H1 (cell line): ENCODE data around the gene NT5C3B. TPM values are rescaled to one million over a fixed set of nuclear protein-coding genes. Genes with fewer than 3 reads are reported as not detected.

ENCODE experiments used
- CTCF ChIA-PET: fragments of 300-600 bp; sonication (Branson Sonifier 250); formaldehyde crosslinking; loops from one replicate; lab custom pipeline; 2021; ENCODE audit not compliant: partially characterized antibody; lab: Charles Lee
- POLR2A ChIA-PET: fragments of 300-600 bp; sonication (Branson Sonifier 250); formaldehyde crosslinking; loops from one replicate; lab custom pipeline; 2021; ENCODE audit warnings: inconsistent platforms; ENCODE audit not compliant: partially characterized antibody; lab: Charles Lee
- DNase-seq, 2 experiments: peaks; one replicate each; pipeline versions ENCODE4 v3.0.0 to v3.0.0-alpha.2; 2010 to 2022; ENCODE audit warnings: low spot score in 2 of 2, low read depth in 1 of 2, mixed read lengths in 1 of 2
- FAIRE-seq: peaks from 2 replicates; lab custom pipeline; 2011; peaks lifted over from hg19 to GRCh38; lab: Jason Lieb, UNC
- H2AFZ ChIP-seq: 2 replicates; pipeline ENCODE4 v1.8.1; 2012; ENCODE audit warnings: low read length, inconsistent platforms
- H2AK5ac ChIP-seq: 2 replicates; pipeline ENCODE4 v1.6.1; 2013; ENCODE audit warnings: low read depth, low read length
- H2BK120ac ChIP-seq: replicated peaks from 2 replicates; pipeline ENCODE3; 2013; ENCODE audit warnings: low read depth, low read length, inconsistent platforms
- H2BK12ac ChIP-seq: 2 replicates; pipeline ENCODE4 v1.6.1; 2013; ENCODE audit warnings: low read depth, low read length
- H2BK15ac ChIP-seq: 2 replicates; pipeline ENCODE4 v1.6.1; 2013; ENCODE audit warnings: low read length
- H2BK20ac ChIP-seq: 2 replicates; pipeline ENCODE4 v1.6.1; 2013; ENCODE audit warnings: low read length
- H2BK5ac ChIP-seq: 2 replicates; pipeline ENCODE4 v1.6.1; 2013; ENCODE audit warnings: low read depth, low read length
- H3K14ac ChIP-seq: 2 replicates; pipeline ENCODE4 v1.6.1; 2013; ENCODE audit warnings: inconsistent platforms; ENCODE audit not compliant: insufficient read length
- H3K18ac ChIP-seq: 2 replicates; pipeline ENCODE4 v1.6.1; 2013; ENCODE audit warnings: low read length; ENCODE audit errors: extremely low read depth
- H3K23ac ChIP-seq: 2 replicates; pipeline ENCODE4 v1.6.1; 2013; ENCODE audit warnings: inconsistent platforms; ENCODE audit not compliant: insufficient read length
- H3K23me2 ChIP-seq: 2 replicates; pipeline ENCODE4 v1.6.1; 2013; ENCODE audit warnings: low read depth, low read length
- H3K27ac ChIP-seq: 2 replicates; pipeline ENCODE4 v1.6.1; 2011; ENCODE audit warnings: low read depth, low read length, inconsistent platforms
- H3K27me3 ChIP-seq, 4 experiments: replicated peaks in 1 of 4; 1 replicate in 1 of 4; 2 replicates in 3 of 4; pipeline versions ENCODE4 v1.6.1 to v1.8.1; 2011 to 2013; ENCODE audit warnings: low read length in 3 of 4, mild to moderate bottlenecking in 3 of 4, inconsistent platforms in 2 of 4, mixed read lengths in 2 of 4, moderate library complexity in 1 of 4; ENCODE audit not compliant: control insufficient read depth in 3 of 4, insufficient read depth in 3 of 4; ENCODE audit errors: extremely low read depth in 1 of 4
- H3K36me3 ChIP-seq, 4 experiments: 2 replicates each; pipeline versions ENCODE4 v1.6.1 to v1.8.1; 2011 to 2013; ENCODE audit warnings: mild to moderate bottlenecking in 4 of 4, low read length in 3 of 4, moderate library complexity in 2 of 4, control low read depth in 1 of 4, inconsistent platforms in 1 of 4; ENCODE audit not compliant: insufficient read depth in 4 of 4, control insufficient read depth in 2 of 4
- H3K4ac ChIP-seq: replicated peaks from 2 replicates; pipeline ENCODE3; 2013; ENCODE audit warnings: low read length, low read depth, mixed read lengths, inconsistent platforms; ENCODE audit not compliant: insufficient read length
- H3K4me1 ChIP-seq, 4 experiments: replicated peaks in 1 of 4; 1 replicate in 1 of 4; 2 replicates in 3 of 4; pipeline versions ENCODE4 v1.6.1 to v1.8.1; 2011 to 2013; ENCODE audit warnings: low read length in 3 of 4, inconsistent platforms in 2 of 4, mixed read lengths in 1 of 4; ENCODE audit not compliant: insufficient read depth in 4 of 4, control insufficient read depth in 3 of 4
- H3K4me2 ChIP-seq, 2 experiments: 2 replicates each; pipeline versions ENCODE4 v1.6.1 to v1.8.1; 2011 to 2013; ENCODE audit warnings: low read depth in 2 of 2, low read length in 2 of 2, control low read depth in 1 of 2, inconsistent platforms in 1 of 2, mild to moderate bottlenecking in 1 of 2; ENCODE audit not compliant: insufficient read depth in 1 of 2
- H3K4me3 ChIP-seq, 4 experiments: fragments of 200-600, 300-600 bp in 1 of 4; sonication (generic), shearing (Covaris generic), sonication (Bioruptor Twin) in 1 of 4; 2 replicates each; pipeline versions ENCODE4 v1.5.1 to v1.8.1; 2011 to 2016; ENCODE audit warnings: low read length in 4 of 4, low read depth in 3 of 4, control low read depth in 2 of 4, inconsistent platforms in 2 of 4, mild to moderate bottlenecking in 2 of 4, mixed read lengths in 1 of 4, moderate library complexity in 1 of 4; ENCODE audit not compliant: insufficient read depth in 2 of 4; ENCODE audit errors: extremely low read depth in 1 of 4
- H3K56ac ChIP-seq: replicated peaks from 2 replicates; pipeline ENCODE3; 2013; ENCODE audit warnings: low read depth, mild to moderate bottlenecking, mixed read lengths, low read length, inconsistent platforms; ENCODE audit not compliant: insufficient read length
- H3K79me1 ChIP-seq: 2 replicates; pipeline ENCODE4 v1.6.1; 2013; ENCODE audit warnings: low read depth, low read length, control low read depth
- H3K79me2 ChIP-seq, 2 experiments: 2 replicates each; pipeline versions ENCODE4 v1.6.1 to v1.8.1; 2012 to 2013; ENCODE audit warnings: low read length in 2 of 2, mild to moderate bottlenecking in 2 of 2, inconsistent platforms in 1 of 2; ENCODE audit not compliant: insufficient read depth in 2 of 2, control insufficient read depth in 1 of 2
- H3K9ac ChIP-seq, 4 experiments: replicated peaks in 1 of 4; 1 replicate in 1 of 4; 2 replicates in 3 of 4; pipeline versions ENCODE4 v1.6.1 to v1.8.1; 2011 to 2013; ENCODE audit warnings: low read depth in 3 of 4, low read length in 3 of 4, control low read depth in 2 of 4, mild to moderate bottlenecking in 2 of 4, moderate library complexity in 2 of 4, inconsistent platforms in 1 of 4; ENCODE audit errors: extremely low read depth in 1 of 4
- H3K9me3 ChIP-seq, 2 experiments: 2 replicates each; pipeline versions ENCODE4 v1.6.1 to v1.8.1; 2012 to 2013; ENCODE audit warnings: mild to moderate bottlenecking in 2 of 2, moderate library complexity in 2 of 2, control low read depth in 1 of 2, inconsistent platforms in 1 of 2, low read depth in 1 of 2, low read length in 1 of 2, mixed read lengths in 1 of 2; ENCODE audit not compliant: insufficient read depth in 2 of 2
- H4K20me1 ChIP-seq, 2 experiments: replicated peaks in 1 of 2; 2 replicates each; pipeline versions ENCODE3 to v1.8.1; 2011 to 2013; ENCODE audit warnings: inconsistent platforms in 2 of 2, low read length in 2 of 2, mild to moderate bottlenecking in 1 of 2; ENCODE audit not compliant: insufficient read depth in 2 of 2, control insufficient read depth in 1 of 2
- H4K5ac ChIP-seq: 2 replicates; pipeline ENCODE4 v1.6.1; 2013; ENCODE audit warnings: low read length, low read depth, mixed read lengths, inconsistent platforms; ENCODE audit not compliant: insufficient read length
- H4K8ac ChIP-seq: 2 replicates; pipeline ENCODE4 v1.8.0; 2013; ENCODE audit warnings: mild to moderate bottlenecking, moderate library complexity, low read length, inconsistent platforms; ENCODE audit not compliant: insufficient read depth; ENCODE audit errors: extremely low read depth
- H4K91ac ChIP-seq: replicated peaks from 2 replicates; pipeline ENCODE3; 2013; ENCODE audit warnings: low read length, mixed read lengths, inconsistent platforms; ENCODE audit not compliant: insufficient read length
- ASH2L ChIP-seq: fragments of 200-600, 300-600 bp; sonication (generic); IDR thresholded peaks from one replicate; pipeline ENCODE4 v1.7.1; 2017; ENCODE audit warnings: low read length
- BACH1 ChIP-seq: IDR thresholded peaks from 2 replicates; pipeline ENCODE4 v1.6.1; 2012; ENCODE audit warnings: low read length, improper control_type of control experiment
- BRCA1 ChIP-seq: IDR thresholded peaks from 2 replicates; pipeline ENCODE4 v1.6.1; 2012; ENCODE audit warnings: low read depth, low read length, improper control_type of control experiment
- EP300 ChIP-seq, 2 experiments: IDR thresholded peaks; 1 replicate in 1 of 2; 2 replicates in 1 of 2; pipeline ENCODE4 v1.6.1; 2011 to 2012; ENCODE audit warnings: low read depth in 2 of 2, low read length in 2 of 2, mild to moderate bottlenecking in 2 of 2, borderline replicate concordance in 1 of 2, inconsistent platforms in 1 of 2, moderate library complexity in 1 of 2
- GTF2F1 ChIP-seq: IDR thresholded peaks from 2 replicates; pipeline ENCODE4 v1.6.1; 2012; ENCODE audit warnings: low read depth, low read length, improper control_type of control experiment, borderline replicate concordance
- KDM1A ChIP-seq: fragments of 200-600, 300-600 bp; sonication (generic); IDR thresholded peaks from 2 replicates; pipeline ENCODE4 v1.7.1; 2016; ENCODE audit warnings: mild to moderate bottlenecking, low read length, borderline replicate concordance
- RAD21 ChIP-seq, 2 experiments: IDR thresholded peaks in 1 of 2; conservative IDR thresholded peaks in 1 of 2; 2 replicates each; pipeline ENCODE4 v1.6.1; 2011; ENCODE audit warnings: low read depth in 2 of 2, low read length in 2 of 2, improper control_type of control experiment in 1 of 2, inconsistent platforms in 1 of 2, mild to moderate bottlenecking in 1 of 2, moderate library complexity in 1 of 2
- SIX5 ChIP-seq: IDR thresholded peaks from 2 replicates; pipeline ENCODE4 v1.6.1; 2011; ENCODE audit warnings: mild to moderate bottlenecking, low read depth, low read length
- TAF1 ChIP-seq: IDR thresholded peaks from 2 replicates; pipeline ENCODE4 v1.6.1; 2011; ENCODE audit warnings: mild to moderate bottlenecking, low read depth, low read length
- USF2 ChIP-seq: IDR thresholded peaks from 2 replicates; pipeline ENCODE4 v1.6.1; 2011; ENCODE audit warnings: low read length, improper control_type of control experiment
- WGBS, 2 experiments: shearing (Covaris generic) in 1 of 2; methylation state at CpG; one replicate each; pipeline versions ENCODE4 v1.1.6 to v1.1.7; 2013 to 2015; ENCODE audit warnings: low lambda C conversion rate in 2 of 2, mixed read lengths in 2 of 2, inconsistent platforms in 1 of 2, low coverage in 1 of 2, missing lambda C conversion rate in 1 of 2; ENCODE audit not compliant: insufficient replicate concordance in 2 of 2, insufficient coverage in 1 of 2, insufficient read length in 1 of 2; ENCODE audit errors: extremely low coverage in 1 of 2, missing lambda C conversion rate in 1 of 2; 5-methylcytosine and 5-hydroxymethylcytosine counted together
- polyA plus RNA-seq, 7 experiments: library from polyadenylated mRNA; depleted of rRNA in 3 of 7; stranded (reverse) in 5 of 7; unstranded in 2 of 7; fragments of >200 nt in 5 of 7; fragments of 200-250 nt in 2 of 7; gene quantifications; 1 replicate in 5 of 7; 2 replicates in 1 of 7; 4 replicates in 1 of 7; pipeline versions ENCODE4 v1.2.1 to v1.2.3, GENCODE V29; 2011 to 2013; ENCODE audit warnings: missing spikeins in 2 of 7, mixed read lengths in 2 of 7
- total RNA-seq: library from RNA; stranded (reverse); fragmentation: NEBNext Ultra II Directional; extraction: Animal tissue kit (Norgen Biotek cat#: 25700); gene quantifications from 2 replicates; pipeline ENCODE4 v1.2.1, GENCODE V29; 2021

Gene NT5C3B
- total and polyA plus RNA-seq, 2 of the 8 experiments (the other 6 are each of a cell fraction or from before 2014, with no cell fraction given) = 68.7 to 94.5 TPM

- Histone ChIP-seq H3K36me3 (peaks cover 0 to 3% (median 0%) of the 10 kb centered on the region in 4 experiments; a peak in 2 of 8 replicates), H2BK20ac (no peak overlapping the region), H3K9ac (no peak overlapping the region), H3K14ac (no peak overlapping the region), H3K79me1 (peaks cover 4% of the 10 kb centered on the region; the same call in 1 of the 2 replicates), H3K27me3 (peaks cover 0 to 6% (median 3%) of the 10 kb centered on the region in 4 experiments; a peak in 4 of 7 replicates), H4K20me1 (peaks cover 0 to 7% of the 10 kb centered on the region in 2 experiments), H2AK5ac (no peak overlapping the region), H4K8ac (no peak overlapping the region; the same call in 1 of the 2 replicates), H3K79me2 (peaks cover 0 to 7% of the 10 kb centered on the region in 2 experiments; a peak in 1 of 4 replicates), H2AFZ (no peak overlapping the region), H2BK15ac (no peak overlapping the region), H3K9me3 (peaks cover 0 to 4% of the 10 kb centered on the region in 2 experiments; a peak in 1 of 4 replicates), H2BK5ac (no peak overlapping the region), H2BK12ac (no peak overlapping the region), H3K23me2 (peaks cover 7% of the 10 kb centered on the region; the same call in 1 of the 2 replicates), H3K4me2 (no peak overlapping the region), H4K91ac (no peak overlapping the region), H3K23ac (no peak overlapping the region), H2BK120ac (no peak overlapping the region), H3K4ac (no peak overlapping the region), H3K27ac (no peak overlapping the region), H3K18ac (no peak overlapping the region), H3K4me1 (peaks cover 0 to 7% (median 2%) of the 10 kb centered on the region in 4 experiments; a peak in 4 of 7 replicates), H4K5ac (no peak overlapping the region), H3K4me3 (no peak overlapping the region), H3K56ac (no peak overlapping the region)
- CTCF ChIA-PET = interaction anchor here (0.8 to 1.2 kb wide), 4 partner anchors 9 to 29 kb away, joined by 3 to 4 read pairs (median 4); partner anchors contain the start of gene JUP
- WGBS, 2 experiments = 91% methylated on average over 8 of the region's 8 CpGs; no CpG with 5 or more reads in 1 of the 2 experiments
- POLR2A ChIA-PET = interaction anchor here (0.6 to 4.1 kb wide), 8 partner anchors 9 to 124 kb away, joined by 3 to 14 read pairs (median 4); partner anchors contain the start of genes EIF1, HAP1 and JUP
- FAIRE-seq = no peak
- DNase-seq = no peak
- no peak for TF ChIP-seq BACH1
- TF ChIP-seq BRCA1 = no peak
- TF ChIP-seq SIX5 = no peak
- no peak for TF ChIP-seq TAF1
- no peak for TF ChIP-seq GTF2F1
- TF ChIP-seq USF2 = no peak
- TF ChIP-seq RAD21 (IDR thresholded peaks at IDR 0.05 in 1 of 2, conservative IDR thresholded peaks at IDR 0.05 in 1 of 2; ENCODE audit: low read depth in 2 of 2, low read length in 2 of 2) = no peak
- no peak for TF ChIP-seq ASH2L
- no peak for TF ChIP-seq EP300 (IDR thresholded peaks at IDR 0.05; ENCODE audit: borderline replicate concordance in 1 of 2, low read depth in 2 of 2, low read length in 2 of 2)
- no peak for TF ChIP-seq KDM1A
Observed at GRCh38 chr17:41806685-41807445, 29.2 kb downstream of the NT5C3B start.
